ELF-1 (cell line): ENCODE data around the gene ATP1A2.

Source experiments
- DNase-seq: peaks from one replicate; pipeline ENCODE4 v3.0.0-alpha.2; 2016; ENCODE audit warnings: low read depth, low spot score

Gene ATP1A2

DNA sequence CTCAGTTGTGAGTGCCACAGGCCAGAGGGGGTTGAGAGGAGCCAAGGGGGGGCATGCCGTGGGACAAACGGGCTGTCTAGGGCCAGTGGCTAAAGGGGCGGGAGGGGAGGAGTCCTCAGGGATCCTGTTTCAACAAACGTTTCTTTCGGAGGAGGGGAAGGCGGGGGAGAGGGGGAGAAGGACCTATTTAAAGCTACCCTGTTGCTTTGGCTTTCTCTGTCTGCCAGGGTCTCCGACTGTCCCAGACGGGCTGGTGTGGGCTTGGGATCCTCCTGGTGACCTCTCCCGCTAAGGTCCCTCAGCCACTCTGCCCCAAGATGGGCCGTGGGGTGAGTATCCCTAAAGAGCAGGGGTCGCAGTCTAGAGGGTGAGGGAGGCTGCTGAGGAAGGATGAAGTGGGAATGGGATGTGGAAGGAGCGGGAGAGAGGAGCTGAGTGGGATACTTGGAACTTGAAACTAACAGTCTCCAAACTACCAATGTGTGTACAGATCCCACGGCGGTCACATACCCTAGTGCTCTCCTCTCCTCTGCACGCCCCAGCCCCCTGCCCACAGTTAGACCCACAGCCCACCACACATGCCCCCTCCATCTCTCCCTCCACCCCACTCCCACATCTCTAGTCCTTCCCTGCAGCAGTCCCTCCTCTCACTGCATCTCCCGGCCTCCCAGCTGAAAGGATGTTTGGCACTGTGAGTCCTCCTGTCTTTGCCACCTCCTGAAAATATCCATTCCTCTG is at the start of gene ATP1A2:
ATP1A2 (plus strand) TSS at position 215 of the 738 bp plus-strand sequence; CDS start at position 318, 103 bp downstream.
- peak; percentile 54 for DNase-seq

DNA sequence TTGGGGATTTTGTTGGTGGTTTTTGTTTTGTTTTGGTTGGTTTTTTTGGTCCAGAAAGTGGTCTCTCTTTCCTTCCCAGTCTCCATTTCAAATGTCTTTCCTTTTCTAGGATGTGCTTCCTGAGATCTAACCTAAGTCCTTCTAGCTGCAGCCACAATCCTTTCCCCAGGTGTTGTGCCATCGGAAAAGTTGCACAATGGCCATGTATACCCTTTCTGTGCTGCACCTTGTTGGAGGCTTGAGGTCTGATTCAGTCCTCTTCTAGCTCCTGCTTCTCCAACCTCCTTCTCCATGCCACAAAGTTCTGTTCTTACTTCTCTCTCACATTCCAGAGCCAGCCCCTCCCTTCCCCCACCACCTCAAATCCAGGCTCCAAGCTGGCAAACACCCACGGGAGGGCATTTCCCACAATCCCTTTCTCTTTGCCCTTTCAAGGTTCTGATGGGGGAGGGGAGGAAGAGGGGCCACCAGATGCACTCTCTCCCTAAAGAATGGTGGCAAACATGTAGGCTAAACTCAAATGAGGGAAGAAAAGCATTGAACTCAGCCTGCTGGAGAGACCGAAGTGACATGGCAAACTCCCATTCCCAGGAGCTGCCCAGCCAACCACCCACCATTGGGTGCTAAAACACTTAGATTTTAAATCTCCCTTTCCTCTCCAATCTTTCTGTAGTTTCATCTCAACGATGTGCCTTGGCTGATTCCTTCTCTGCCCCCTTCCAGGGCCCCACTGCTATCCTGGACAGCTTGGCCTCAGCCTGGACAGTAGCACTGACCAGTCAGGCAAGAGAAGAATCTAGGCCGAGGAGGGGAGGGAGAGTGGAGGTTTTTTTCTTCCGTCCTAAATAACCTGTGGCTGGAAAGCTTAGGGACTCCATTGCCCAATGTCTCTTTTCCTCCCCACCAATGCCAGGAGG is 48.5 kb upstream of the ATP1A2 start:
- DNase-seq, result no peak

DNA sequence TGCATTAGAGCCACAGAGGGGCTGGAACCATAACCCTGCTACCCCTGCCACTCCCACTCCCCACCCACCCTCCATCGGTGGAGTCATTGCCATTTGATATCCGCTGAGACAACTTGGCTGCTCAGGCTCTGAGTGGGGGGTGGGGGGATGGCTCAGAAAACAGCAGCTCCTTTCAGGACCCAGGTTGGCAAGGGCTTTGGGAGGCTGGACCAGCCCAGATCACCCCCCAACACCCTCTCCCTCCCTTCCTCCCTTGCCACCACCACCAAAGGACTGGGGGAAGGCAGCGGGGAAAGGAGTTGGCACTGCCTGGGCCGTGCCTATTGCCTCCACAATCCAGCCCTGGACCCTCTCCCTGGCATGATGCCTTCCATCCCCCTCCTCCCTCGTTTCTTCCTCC is 47.3 kb upstream of the ATP1A2 start:
- DNase-seq, result no peak

DNA sequence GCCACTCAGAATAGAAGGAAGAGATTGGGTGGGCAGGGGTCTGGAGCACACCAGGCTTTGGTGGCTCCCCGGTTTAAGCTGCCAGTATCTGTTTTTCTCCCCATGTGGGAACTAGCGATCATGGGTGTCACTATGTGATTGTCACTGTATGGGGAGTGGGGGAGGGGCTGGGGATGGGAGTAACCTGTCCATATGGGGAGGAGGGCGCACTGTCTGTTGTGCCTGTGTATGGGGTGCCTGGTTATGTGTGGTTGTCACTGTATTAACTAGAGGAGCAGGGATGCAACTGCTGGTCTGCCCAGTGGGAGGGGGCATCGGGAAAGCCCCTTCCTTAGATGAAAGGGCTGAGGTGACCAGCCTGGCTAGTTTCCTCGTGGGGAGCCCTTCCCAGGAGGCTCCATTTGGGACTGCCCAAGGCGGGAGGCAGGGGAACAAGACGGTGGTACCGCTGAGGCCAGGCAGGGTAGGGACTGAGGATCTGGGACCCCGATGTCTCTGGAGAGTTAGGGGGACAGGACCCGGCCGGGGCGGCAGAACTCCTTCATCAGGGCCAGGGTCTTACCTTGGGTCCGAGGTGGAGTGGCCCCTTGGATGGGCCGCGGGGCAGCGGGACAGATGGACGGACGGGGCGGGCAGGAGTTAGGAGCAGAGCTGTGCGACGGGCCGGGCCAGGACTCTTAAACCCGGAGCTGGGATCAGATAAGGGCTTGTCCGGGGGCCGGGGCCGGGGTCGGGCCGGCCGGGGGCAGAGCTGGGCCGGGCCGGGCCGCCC is 45.9 kb upstream of the ATP1A2 start, which contains the start of gene KCNJ10:
KCNJ10 (minus strand) TSS at position 701 of the 772 bp plus-strand sequence. CDS start 27,628 bp downstream, outside the sequence.
- DNase-seq, result no peak

DNA sequence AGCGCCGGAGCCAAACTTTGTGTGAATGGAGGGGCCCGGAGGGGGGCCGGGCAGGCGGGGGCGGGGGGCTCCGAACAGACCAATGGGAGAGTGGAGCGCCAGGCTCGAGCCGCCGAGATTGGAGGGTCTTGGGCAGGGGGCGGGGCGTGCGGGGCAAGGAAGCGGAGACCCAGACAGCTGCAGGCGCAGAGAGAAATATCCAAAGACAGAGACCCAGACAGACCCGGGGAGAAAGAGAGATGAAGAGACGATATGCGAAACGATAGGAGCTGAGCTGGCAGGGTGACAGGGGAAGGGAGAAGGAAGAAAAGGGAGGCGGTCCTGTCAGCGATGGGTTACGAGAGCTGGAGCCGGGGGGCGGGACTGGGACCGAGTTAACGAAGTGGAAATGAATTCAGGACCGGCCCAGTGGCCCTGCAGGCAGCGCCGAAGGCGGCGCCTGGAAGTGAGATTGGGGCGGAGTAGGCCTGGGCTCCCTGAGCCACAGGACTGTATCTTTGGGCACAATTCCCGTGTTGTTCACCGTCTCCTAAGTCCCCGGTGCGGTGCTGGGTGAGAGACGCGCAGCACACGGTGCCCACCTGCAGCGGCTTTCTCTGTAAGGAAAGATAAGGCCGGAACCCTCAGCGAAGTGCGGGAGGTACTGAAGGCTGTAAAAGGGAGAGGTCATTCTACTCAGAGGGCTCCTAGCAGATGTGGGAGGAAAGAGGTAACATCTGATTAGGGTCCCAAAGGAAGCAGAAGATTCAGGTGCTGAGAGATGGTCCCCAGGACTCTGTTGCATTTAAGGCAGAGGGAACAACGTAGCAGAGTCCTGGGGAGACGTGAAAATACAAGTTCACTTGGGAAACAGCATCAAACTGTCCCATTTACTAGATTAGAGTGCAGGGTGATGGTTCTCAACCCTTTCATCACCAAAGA is 45.1 kb upstream of the ATP1A2 start:
- peak; percentile 78 for DNase-seq

DNA sequence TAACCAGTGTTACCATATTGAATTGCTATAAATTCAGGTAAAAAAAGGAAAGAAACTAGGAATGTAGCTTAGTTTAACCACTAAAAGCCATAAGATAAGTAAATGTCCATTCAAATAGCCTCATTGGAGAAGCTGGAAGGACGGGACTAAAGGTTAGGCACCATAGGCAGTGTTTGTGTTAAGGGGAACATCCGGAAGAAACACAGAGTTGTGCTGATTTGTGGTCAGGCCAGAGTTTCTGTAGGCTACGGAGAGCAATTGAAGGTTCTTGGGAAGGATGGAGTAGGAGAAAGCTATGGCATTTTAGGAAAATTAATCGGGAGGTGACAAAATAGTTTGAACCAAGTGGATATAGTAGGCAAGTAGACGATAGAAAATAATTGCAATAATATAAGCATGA is 44.3 kb upstream of the ATP1A2 start:
- DNase-seq, result no peak

DNA sequence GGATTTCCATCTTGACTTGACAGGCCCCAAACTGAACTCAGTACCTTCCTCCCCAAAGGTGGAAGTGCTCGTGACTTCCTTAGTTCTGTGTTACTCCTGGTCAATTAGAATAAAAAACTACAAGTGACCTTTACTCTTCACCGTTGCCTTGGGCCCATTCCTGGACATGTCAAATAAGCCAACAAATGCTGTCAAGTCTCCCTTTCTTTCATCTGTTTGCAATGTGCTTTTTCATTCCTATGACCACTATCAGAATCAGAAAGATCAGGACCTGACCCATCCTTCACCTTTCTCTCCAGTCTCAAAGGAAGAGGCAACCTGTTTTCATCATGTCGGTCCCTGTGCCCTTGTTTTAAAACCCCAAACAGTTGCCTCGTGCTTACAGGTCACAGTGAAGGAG is 40.7 kb upstream of the ATP1A2 start:
- DNase-seq, result no peak

DNA sequence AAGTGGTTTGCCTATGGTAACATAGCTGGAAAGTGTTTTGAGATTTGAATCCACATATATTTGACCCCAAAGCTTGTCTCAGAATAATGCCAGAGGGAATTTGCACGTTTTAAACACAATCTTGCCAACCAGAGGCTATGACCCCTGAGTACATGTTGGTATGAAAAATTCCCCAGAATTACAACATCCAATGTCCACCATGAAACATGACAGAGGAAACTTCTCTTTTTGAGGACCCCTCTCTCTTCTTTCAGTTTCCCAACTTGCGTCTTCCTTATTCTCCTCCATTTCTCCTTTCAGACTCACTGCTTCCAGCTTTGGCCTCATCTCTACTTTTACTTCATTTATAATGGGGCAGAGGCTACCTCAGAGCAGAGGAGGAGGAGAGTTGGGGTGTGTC is 39.7 kb upstream of the ATP1A2 start:
- DNase-seq, result no peak

DNA sequence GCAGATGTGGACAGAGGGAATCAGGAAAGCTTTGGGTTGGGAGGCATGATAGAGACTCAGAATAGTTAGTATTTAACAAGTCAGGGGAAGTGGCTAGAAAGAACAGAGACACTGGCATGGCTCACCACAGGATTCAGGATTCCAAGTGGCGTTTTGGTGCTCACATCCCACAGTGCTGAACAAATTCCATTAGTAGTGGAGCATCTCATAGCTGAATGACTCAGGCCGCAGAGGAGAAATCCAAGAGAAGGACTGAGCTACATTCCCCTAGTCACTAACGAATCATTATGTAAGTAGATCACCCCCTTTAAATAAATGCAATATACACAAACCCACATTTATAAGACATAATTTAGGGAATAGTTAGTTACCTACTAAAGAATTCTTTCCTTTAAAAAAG is 39.3 kb upstream of the ATP1A2 start:
- DNase-seq, result no peak

DNA sequence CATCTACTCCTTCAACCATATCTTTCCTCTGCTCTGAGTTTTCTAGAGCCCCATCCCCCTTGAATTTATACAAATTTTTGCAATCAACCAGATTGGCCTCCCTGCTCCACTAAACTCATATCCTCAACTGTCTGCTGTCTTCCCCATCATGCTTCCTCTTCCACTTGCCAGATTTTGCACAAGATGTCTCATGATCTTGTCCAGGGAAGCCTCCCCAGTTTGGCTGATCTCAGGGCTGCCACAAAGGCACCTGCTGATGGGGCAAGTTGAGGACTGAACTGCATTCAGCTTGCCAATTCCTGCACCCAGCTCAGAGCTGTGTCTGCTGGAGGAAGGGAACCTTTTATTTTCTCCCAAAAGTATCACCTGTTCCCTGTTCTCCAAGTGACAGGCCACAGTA is 38.1 kb upstream of the ATP1A2 start:
- DNase-seq, result no peak

DNA sequence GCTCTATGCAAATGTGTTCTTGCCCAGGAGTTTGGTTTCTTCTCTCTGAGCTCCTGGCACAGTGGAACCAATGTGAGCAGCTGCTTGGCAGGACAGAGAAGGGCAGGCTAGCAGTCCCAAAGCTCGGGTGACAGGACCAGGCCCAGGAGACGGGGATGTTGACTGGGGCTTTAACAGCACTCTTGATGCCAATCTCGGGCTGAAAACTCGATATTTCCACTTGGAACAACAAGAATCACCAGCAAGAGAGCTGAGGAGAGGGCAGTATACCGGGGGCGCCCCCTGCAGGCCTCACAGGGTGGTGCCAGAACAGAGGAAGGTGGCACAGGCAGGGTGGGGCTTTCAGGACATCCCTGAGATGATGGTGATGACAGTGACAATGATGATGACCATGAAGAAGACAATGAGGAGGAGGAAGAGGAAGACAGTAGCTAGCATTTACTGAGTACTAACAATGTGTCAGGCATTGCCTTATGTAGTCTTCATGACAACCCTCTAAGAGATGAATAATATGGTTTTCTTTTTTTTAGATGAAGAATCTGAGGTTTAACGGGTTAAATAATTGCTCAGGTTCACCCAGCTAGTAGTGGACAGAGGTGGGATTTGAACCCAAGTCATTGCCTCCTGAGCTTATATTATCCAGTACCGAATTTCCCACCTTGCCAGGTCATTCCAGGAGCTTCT is 36.9 kb upstream of the ATP1A2 start:
- peak; percentile 84 for DNase-seq

DNA sequence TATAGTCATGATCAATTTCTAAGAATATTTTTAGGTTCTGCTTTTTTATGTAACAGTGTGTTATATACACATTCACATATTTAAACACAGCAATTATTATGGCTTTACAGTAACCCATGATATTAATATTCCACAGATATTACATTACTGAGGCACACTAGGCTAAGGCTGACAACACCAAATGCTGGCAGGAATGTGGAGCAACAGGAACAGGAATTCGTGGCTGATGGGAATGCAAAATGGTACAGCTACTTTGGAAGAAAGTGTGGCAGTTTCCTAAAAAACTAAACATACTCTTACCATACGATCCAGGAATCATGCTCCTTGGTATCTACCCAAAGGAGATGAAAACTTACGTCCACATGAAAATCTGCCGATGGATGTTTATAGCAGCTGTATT is 36.1 kb upstream of the ATP1A2 start:
- no peak for DNase-seq

DNA sequence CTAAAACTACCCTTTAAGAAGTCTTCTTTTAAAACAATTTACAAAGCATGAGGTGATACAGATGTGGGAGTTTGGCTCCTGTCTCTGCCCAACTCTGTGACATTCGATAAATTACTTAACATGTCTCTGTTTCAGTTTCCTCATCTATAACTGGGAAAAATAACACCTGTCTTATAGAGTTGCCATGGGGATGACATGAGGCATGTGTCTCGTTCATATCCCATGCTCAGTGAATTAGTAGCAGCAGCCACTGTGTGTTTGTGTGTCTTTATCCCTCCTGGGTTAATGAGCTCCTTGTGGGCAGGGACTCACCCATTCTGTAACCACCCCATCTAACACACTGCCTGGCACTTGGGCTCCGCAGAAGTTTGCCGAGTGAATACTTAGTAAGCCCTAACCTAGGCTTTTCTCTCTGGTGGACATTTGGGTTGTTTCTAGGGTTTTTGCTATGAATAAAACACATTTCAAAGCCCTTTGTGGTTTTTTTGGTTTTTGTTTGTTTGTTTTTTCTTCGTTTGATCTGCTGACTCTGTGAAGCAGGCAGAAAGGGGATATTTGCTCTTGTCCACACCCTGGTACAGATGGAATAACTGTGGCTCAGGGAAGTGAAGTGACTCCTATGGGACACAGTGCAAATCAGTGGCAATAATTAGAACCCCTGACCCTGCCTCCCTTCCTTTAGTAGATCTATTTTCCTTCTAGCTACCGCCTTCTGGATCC is 35.0 kb upstream of the ATP1A2 start:
- DNase-seq, result no peak

DNA sequence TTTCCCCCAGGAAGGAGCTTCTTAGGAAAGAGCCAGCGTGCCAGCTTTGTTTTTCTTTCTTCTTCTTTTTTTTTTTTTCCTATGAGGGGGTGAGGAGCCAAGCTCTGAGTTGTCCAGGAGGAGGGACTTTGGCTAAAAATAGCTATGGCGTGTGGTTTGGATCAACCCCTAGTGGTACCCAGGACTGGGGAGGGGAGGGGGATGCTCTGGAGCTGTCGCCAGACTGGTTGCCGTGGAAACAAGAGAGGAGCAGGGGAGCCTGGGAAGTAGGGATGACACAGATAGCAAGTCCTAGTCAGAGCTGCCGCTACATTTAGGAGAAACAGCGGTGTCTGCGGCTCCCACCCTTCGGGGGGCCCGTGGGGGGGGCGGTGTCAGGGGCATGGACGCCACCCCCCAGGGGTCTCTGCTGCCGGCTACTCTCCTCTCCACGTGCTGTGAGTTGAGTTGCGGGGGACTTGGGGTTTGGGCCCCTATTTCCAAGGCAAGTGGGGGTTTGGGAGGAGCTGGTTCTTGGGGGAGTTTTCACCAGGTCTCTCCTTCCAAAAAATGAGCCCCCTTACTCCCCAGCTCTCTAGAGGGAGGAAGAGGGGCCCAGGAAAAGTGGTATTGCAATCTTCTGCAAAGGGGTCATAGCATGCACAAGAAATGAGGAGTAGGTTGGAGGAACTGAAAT is 34.2 kb upstream of the ATP1A2 start, which contains the start of gene KCNJ9:
KCNJ9 (plus strand) TSS at position 278 of the 676 bp plus-strand sequence. CDS start 2,493 bp downstream, outside the sequence.
- peak; percentile 42 for DNase-seq

DNA sequence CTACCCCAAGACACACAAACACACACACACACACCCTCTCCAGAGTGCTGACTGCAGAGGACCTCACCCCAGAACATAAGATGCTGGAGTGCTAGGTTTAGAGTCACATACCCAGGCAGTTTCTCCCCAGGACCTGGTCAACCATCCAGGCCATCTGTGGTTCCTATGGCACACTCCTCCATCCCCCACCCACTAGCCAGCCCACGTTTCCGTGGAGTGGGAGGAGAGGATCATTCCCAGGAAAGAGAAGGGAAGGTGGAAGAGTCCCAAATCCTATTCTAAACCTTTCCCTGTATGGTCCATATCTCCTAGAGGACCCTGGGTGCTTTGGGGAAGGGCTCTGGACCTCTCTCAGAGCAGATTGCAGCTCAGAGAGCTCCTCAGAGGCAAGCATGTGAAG is 33.1 kb upstream of the ATP1A2 start:
- no peak for DNase-seq

DNA sequence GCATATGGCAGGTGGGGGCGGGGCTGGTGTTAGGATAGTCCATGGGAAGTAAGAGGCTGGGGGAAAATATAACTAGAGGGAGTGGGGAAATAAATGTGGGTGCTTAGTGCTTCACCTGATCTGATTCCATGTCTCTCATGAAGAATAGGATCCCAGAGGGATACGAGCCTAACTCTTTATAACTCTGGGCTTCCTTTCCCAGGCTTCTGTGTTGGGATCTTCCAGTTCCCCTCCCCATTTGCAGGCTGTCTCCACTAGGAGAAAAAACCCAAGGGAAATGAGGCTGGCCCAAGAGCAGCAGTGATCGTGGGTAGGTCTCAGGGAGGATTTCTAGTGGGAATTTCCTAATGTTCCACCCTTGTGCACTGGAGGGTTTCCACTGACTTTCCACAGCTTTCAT is 32.6 kb upstream of the ATP1A2 start:
- DNase-seq, result no peak

DNA sequence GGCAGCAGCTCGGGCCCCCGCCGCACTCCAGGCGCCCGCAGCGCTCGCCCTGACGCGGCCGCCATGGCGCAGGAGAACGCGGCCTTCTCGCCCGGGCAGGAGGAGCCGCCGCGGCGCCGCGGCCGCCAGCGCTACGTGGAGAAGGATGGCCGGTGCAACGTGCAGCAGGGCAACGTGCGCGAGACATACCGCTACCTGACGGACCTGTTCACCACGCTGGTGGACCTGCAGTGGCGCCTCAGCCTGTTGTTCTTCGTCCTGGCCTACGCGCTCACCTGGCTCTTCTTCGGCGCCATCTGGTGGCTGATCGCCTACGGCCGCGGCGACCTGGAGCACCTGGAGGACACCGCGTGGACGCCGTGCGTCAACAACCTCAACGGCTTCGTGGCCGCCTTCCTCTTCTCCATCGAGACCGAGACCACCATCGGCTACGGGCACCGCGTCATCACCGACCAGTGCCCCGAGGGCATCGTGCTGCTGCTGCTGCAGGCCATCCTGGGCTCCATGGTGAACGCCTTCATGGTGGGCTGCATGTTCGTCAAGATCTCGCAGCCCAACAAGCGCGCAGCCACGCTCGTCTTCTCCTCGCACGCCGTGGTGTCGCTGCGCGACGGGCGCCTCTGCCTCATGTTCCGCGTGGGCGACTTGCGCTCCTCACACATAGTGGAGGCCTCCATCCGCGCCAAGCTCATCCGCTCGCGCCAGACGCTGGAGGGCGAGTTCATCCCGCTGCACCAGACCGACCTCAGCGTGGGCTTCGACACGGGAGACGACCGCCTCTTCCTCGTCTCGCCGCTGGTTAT is 31.4 kb upstream of the ATP1A2 start:
- DNase-seq, result peak; percentile 90

DNA sequence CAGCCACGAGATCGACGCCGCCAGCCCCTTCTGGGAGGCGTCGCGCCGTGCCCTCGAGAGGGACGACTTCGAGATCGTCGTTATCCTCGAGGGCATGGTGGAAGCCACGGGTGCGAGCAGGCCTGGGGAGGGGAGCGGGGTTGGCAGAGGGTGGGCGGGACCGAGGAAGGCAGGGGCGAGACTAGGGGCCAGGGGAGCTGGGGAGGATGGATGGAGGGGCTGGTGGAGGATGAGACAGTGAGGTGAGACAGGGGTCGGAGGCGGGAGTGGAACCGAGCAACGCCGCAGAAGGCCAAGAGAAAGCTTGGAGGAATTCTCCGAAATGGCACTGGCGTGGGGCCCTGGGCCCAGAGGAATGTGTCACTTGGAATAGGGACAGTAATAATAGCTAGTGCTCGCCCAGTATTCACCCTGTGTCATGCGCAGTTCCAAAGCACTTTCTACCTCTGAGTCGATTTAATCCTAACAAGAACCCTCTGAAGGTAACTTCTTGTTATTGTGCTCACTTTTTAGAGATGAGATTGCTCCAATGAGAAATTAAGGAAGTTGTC is 30.7 kb upstream of the ATP1A2 start:
- no peak for DNase-seq
